NCI-H2196 treated with DMSO at 0.1 percent for 48 hours (cell line): ENCODE results near the gene AATK.
"Not testable (repeated sequence)": the region's sequence is repeated elsewhere in the genome, so short reads cannot be mapped to it uniquely, and the experiment has no call there.

Source experiments
- DNase-seq: peaks from one replicate; lab custom pipeline; 2025; ENCODE audit not compliant: unreplicated experiment; lab: John Stamatoyannopoulos, UW

Gene AATK

DNA sequence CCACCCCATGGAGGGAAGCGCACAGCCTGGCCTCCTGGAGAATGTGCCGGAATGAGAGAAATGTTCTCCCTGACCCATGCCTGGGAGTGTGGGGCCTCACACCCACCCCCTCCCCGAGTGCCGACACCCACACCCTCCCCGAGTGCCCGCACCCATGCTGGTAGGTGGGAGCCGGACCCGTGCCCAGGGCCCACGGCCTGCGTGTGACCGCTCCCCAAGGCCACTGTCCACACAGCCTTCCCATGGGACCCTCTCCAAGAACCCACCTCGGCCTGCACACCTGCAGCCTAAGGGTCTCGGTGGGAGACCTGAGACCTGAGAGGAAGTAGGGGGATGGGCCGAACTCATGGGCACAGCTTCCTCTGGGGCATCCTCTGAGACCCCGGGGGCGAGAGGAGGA lies 4.0 kb downstream of the AATK start:
- DNase-seq, result no peak

DNA sequence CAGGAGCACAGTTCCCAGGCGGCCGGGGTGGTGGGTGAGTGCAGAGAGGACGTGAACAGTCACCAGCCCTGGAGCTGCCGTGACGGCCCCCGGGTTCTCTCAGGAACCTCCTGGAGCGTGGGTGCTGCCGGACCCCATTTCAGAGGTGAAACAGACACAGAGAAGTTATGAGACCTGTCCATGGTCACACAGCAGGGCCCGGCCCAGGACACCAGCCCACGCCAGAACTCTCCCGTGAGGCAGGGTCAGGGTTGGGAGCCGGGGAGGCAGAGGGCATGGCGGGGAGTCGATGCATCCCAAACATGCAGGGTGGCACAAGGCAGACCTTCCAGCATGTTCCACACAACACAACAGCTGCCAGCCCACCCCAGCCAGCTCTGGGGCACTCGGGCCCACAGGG lies 4.5 kb downstream of the AATK start:
- no peak for DNase-seq

GRCh38 chr17:81160747-81161453 lies 5.1 kb downstream of the AATK start:
- no peak for DNase-seq

DNA sequence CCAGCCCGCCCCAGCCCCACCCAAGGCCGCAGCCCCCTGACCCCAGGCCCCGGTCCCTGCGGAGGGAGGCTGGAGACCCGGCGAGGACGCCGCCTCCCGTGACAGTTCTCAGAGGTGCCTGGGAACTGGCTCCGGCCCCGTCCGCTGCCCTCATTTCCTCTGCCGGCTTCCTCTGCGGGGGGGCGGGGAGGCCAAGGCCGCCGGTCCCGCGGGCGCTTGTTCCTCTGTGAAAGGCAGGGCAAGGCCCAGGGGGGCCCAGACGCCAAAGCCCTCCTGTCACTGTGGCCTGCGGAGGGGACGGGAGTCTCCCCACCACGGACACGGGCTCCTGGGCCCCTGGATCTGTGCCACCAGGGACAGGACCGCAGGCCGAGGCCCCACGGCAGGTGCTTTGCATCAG lies 5.7 kb downstream of the AATK start:
- DNase-seq, result no peak

DNA sequence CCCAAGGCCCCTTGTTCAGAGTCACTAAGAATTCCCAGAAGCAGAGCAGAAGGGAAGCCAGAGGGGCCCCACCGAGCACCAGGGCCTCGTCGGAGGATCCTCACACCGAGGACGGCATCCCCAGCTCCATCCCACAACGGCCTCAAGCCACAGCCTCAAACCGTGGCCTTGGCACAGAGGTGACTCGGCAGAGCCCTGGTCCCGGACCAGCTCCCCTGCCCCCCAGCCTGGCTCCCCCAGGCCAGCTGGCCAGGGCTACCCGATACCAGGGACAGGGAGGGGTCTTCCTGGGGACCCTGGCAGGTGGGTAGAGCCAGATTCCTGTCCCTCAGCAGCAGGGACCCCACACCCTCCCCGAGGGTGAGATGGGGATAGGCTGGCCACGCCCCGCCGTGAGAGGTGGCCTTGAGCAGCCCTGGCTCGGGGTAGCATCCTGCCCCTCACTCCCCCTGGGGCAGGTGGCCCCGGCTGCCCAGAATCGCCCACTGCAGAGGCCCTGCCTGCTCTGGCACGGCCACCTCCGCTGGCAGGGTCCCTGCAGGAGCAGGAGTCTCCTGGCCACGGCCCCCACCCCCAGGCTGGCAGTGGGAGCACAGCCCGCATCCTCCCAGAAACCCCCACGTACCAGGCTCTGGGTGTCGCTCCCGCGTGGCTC lies 6.3 kb downstream of the AATK start:
- DNase-seq, result no peak

- DNase-seq, result no peak
Observed at GRCh38 chr17:81158688-81159590, 7.1 kb downstream of the AATK start.

- DNase-seq, result no peak
Observed at GRCh38 chr17:81157848-81158687, 8.0 kb downstream of the AATK start.

GRCh38 chr17:81156866-81157805 lies 8.9 kb downstream of the AATK start:
- no peak for DNase-seq

GRCh38 chr17:81154961-81155360 lies 11.1 kb downstream of the AATK start:
- DNase-seq, result no peak

DNA sequence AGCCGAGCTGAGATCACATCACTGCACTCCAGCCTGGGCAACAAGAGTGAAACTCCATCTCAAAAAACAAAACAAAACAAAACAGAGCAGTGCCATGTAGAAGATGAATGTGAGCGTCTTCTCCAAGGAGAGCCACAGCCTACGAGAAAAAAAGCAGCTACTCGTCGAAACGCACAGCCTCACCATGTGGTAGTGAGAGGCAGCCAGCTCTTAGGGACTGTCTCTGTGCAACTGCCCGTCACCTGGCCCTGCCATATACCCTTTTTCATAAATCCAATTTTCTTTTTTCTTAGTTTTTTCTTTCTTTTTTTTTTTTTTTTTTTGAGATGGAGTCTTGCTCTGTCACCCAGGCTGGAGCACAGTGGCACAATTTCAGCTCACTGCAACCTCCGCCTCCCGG lies 12.0 kb downstream of the AATK start:
- not testable (repeated sequence) for DNase-seq

GRCh38 chr17:81153340-81153803 lies 12.6 kb downstream of the AATK start:
- DNase-seq, result no peak

DNA sequence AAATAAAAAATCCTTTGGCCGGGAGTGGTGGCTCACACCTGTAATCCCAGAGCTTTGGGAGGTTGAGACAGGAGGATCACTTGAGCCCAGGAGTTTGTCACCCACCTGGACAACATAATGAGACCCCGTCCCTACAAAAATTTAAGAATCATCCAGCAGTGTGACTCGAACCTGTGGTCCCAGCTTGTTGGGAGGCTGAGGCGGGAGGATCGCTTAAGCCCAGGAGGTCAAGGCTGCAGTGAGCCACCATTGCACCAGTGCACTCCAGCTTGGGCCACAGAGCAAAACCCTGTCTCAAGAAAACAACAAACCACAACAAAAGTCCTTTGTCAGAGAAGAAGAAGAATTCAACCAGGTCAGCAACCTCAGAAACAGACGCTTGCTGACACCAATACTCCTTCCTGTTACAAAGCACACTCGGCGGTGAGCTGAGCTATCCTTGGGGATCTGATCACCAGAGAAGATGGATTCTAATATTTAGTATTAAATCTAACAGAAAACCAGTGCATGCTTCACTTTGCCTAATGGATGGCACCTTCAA lies 13.7 kb downstream of the AATK start:
- DNase-seq, result no peak

GRCh38 chr17:81151278-81151677 lies 14.7 kb downstream of the AATK start:
- no peak for DNase-seq

DNA sequence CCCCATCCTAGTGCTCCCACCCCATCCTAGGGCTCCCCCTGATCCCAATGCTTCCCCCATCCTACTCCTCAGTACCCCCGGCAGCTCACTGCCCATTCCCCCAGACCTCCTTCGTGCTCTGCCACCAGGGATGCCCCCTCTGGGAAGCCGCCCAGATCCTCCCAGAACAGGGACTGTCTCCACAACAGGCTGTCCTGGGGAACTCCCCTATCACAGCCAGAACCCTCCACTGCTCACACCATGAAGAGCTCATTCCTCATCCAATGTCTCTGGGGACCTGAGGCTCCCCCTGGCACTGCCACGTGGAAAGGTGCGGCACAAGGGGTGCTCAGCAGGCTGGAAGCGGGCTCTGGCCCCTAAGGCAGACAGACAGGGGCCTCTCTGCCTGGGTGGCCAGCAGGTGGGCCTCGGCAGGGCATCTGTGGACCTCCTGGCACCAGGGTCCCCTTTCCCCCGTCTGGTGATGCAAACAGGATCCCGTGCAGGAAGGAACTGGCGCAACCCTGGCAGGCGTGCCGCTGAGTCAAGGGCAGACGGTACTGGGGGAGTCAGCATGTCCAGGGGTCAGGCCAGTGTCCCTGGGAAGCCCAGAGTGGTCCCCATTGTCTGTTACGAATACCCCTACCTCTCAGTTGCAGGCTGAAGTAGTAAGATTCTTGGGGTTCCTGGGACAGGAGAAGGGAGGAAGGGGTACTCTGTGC lies 15.5 kb downstream of the AATK start:
- no peak for DNase-seq

DNA sequence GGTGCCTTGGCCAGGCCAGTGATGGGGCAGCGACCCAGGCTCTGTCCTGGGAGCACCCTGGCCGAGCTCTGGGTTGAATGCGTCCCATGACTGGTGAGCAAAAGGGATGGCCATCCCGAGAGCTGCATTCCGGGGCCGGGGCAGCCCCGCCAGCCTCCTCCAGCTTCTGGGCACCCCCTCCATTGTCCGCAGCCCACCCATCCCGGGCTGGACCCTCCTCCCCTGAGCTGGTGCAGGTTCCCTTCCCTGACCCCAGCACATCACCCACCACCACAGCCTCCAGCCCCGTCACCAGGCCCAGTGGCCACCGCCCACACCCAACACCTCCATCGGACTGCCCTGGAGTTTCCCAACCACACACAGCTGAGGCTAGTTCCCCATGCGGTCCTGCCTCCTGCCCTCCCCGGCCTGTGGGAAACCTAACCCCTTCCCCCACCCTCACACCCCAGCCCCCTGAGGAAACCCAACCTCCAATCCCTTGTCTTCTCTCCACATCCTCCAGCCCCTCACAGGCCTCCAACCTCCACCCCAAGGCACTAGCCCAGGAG lies 17.0 kb downstream of the AATK start:
- no peak for DNase-seq

GRCh38 chr17:81148571-81148970 lies 17.4 kb downstream of the AATK start:
- no peak for DNase-seq

DNA sequence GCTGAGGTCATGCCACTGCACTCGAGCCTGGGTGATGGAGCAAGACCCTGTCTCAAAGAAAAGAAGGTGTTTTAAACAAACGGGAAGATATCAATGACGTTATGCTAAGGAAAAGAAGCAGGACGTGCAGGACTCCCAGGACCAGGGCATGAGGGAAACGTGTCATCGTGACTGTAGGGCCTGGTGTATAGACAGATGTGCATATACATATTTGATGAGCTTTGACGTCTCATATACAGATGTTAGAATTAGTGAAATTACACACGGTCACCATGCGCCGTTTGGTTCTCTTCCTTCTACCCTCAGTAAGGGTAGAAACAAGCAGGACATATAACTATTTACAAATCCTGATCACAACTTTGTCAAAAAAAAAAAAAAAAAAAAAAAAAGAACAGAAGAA lies 18.3 kb downstream of the AATK start:
- no peak for DNase-seq

DNA sequence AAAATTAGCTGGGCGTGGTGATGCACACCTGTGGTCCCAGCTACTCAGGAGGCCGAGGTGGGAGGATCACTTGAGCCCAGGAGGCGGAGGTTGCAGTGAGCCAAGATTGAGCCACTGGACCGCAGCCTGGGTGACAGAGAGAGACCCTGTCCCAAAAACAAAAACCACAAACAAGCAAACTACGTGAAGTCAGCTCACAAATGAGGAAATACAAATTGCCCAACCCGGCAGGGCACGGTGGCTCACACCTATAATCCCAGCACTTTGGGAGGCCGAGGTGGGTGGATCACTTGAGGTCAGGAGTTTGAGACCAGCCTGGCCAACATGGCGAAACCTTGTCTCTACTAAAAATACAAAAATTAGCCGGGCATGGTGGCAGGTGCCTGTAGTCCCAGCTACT lies 19.8 kb downstream of the AATK start:
- not testable (repeated sequence) for DNase-seq

DNA sequence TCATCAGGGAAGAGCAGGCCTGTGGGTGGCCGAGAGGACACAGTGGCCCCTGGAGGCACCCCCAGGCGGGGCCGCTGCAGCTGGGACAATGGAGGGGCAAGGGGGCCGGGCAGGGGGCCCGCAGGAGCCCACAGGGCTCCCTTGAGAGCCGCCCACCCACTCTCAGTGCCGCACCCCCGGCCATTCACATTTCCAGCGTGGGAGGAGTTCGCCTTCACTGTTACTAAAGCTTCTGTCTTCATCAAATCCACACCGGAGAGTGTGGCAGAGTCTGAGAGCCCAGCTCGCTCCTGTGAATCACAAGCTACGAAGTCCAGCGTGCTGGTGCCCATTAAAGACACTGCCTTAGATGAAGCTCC lies 21.6 kb downstream of the AATK start:
- DNase-seq, result no peak
